HG03442 (cell line): ENCODE measurements around the gene RPL19.

Source experiments
- ATAC-seq: cut with Tn5 transposase; IDR thresholded peaks from one replicate; pipeline ENCODE4 v1.9.1; 2021; ENCODE audit warnings: mild to moderate bottlenecking, moderate library complexity; ENCODE audit not compliant: unreplicated experiment

Gene RPL19

DNA sequence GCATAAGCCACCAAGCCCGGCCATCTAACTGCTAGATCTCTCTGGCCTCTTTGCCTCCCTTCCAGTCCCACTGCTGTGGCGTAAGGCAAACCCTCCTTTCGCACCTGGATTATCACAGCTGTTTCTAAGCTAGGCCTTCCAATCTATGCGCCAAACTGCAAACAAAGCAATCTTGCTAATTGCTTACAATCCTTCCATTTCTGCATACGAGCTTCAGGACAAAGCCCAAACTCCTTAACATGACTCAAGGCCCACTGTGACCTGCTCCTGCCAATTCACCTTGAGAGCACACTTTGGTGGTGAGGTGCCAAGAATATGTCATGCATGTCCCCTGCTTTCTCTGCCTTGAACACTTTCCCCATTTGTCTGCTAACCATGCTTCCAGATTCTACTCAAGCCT, 28.1 kb upstream of the RPL19 start:
- no peak for ATAC-seq

DNA sequence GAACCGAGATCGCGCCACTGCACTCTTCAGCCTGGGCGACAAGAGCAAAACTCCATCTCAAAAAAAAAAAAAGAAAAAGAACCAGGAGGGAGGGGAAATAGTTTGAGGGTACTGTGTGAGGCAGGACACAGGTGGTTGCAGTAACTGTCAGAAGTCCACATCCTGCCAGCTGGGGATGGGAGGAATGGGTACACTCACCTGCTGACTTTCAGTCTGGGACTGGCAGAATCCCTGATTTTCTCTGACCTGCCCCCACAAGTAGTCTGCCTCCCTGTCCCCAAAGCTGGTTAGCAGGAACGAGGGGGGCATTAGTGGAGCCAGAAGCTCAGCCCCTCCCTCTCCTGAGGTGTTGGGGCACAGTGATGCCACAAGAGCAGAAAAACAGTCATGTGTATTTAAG, 27.0 kb upstream of the RPL19 start:
- no peak for ATAC-seq

DNA sequence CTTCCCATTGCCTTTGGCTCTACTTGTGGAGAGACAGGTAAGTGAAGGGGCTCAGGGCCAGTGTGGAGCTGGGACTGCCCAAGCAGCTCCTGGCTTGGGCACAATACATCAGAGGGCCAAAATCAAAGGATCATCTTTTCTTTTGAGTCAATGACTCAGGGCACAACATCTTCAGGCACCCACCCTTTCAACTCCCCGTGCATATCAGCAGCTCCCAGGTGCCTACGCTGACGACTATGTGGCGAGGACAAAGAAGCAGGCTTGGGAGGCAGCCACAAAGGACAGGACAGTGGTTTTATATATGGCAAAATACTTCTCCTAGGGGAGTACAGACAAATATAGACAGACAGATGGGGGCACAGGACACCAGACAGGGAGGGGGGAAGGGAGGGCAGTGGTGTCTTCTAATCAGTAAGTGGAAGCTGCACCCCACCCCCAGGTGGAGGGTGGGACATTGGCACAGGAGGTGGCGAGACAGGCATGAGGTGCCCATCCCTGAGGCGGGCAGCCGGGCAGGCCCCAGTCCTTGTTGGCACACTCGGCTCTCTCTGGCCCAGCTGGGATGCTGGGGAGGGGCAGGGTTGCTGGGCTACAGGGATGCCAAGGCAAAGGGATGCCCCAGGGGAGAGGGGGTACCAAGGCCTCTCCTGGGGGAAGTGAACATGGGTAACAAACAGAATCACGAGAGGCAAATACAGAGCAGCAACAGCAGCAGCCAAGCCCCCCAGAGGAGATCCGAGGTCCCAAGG, 26.4 kb upstream of the RPL19 start:
- no peak for ATAC-seq

DNA sequence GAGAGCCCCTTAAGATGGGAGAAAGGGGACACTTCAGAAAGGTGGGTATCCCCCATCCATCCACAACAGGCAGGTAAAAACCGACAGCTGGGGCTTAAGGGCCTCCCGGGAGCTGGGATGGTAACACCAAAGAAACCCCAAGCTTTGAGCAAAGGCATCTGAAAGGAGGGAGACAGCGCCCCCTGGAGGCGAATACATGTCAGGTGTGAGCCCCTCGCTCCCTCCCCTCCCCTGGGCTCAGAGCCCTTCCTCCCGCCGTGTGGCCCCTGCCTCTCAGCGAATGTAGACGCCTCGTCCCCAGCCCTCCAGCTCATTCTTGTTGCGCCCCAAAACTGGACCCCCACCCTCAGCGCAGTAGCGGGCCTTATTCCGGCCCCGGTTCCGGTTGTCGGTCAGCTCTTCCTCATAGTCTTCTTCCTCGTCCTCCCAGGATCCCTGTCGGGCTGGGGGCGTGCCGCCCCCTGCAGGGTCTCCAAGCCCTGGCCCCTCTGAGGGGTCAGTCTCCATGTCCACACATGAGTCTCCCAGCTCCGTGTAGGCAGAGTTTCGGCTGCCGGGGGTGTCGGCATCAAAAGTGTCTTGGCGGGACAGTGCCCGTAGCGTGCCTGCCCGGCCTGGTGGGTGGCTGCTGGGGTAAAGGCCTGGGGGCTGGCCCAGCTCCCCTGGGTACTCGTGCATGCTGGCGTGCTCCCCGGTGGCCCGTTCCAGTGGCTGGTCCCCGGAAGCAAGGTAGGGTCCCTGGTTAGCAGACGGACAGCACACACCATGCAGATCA, 25.0 kb upstream of the RPL19 start:
- no peak for ATAC-seq

DNA sequence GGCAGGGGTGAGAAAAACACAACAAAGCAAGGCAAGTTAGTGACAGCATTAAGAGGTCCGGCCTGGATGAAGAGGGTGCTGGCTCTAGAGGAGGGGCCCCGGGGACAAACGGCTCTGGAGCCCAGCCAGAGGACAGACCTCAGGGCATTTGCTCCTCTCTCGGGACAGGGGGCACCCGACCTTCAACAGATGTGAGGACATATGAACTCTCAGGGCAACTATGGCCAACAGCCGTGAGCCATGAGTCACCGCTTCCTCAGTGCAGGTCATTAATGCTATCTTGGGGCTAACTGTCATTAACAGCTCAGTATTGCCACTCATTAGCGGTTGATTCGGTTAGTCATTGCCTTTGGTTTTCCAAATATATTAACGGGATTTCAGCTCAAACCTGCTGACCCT, 24.4 kb upstream of the RPL19 start:
- ATAC-seq, result no peak

DNA sequence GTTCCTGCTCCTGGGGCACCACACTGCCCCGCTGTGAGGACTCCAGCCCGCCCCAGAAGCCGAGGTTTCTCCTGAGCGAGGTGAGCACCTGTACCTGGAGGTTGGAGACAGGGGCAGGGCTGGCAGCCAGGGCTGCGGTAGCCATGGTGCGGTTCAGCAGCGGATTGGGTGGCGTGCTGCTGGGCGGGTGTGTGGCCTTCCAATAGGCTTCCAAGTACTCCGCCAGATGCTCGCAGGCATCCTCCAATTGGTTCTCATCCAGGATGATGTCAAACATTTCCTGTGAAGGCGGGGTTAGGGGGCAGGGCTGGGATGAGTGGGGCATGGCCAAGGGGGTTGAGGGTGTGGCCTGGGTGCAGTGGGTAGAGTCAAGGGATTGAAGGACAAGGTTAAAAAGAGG, 22.8 kb upstream of the RPL19 start:
- no peak for ATAC-seq

DNA sequence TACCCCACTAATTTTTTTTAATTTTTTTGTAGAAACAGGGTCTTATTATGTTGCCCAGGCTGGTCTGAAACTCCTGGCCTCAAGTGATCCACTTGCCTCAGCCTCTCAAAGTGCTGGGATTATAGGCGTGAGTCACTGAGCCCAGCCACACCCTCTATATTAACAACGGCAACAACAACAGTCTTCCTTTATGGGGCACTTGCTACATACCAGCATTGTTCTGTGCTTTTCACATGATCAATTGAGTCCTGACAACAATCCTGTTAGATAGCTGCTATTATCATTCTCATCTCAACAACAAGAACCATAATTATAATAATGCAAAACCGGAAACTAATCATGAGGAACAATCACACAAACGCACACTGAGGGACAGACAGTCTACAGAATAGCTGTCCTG, 21.5 kb upstream of the RPL19 start:
- no peak for ATAC-seq

DNA sequence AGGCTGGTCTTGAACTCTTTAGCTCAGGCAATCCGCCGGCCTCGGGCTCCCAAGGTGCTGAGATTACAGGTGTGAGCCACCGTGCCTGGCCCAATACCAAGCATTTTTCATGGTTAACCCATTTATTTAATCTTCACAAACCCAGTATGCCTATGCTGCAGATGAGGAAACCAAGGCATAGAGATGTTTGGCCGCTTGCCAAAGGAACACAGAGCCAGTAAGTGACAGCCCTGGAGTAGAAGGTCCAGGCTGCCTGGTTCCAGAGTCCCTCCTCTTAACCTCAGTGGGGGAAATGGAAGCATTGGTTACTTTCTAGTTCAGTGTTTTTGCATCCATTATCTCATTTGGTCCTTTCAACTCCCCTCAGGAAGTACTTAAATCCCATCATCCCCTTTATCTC, 18.8 kb upstream of the RPL19 start:
- no peak for ATAC-seq

DNA sequence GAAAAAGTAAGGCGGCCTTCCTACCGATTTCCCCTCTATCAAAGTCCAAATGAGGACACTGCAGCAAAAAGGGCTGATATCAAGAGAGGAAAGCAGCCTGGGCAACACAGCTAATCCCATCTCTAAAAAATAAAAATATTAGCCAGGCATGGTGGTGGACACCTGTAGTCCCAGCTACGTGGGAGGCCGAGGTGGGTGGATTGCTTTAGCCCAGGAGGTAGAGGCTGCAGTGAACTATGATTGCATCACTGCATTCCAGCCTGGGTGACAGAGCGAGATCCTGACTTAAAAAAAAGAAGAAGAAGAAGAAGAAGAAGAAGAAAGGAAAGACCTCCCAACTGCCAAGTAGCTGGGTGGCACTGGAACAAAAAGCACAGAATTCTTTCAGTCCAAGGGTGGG, 17.0 kb upstream of the RPL19 start:
- no peak for ATAC-seq

DNA sequence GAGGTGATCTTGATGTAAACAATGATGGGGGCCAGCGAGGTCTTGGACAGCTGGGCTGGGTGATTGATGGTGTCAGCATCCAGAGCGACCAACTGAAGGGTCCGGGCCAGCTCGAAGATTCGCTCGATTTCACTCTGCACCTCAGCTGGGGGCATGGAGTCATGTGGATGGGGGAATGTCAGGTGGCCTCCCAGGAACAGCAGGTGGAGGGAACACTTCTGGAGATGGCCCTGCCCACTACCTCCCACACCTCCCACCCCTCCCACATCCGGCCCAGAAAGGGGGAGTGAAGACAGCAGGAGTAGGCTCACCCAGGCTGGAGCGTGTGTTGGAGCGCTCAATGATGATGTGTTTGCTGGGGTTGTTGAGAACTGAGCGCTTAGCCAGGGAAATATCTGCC, 16.4 kb upstream of the RPL19 start:
- no peak for ATAC-seq

DNA sequence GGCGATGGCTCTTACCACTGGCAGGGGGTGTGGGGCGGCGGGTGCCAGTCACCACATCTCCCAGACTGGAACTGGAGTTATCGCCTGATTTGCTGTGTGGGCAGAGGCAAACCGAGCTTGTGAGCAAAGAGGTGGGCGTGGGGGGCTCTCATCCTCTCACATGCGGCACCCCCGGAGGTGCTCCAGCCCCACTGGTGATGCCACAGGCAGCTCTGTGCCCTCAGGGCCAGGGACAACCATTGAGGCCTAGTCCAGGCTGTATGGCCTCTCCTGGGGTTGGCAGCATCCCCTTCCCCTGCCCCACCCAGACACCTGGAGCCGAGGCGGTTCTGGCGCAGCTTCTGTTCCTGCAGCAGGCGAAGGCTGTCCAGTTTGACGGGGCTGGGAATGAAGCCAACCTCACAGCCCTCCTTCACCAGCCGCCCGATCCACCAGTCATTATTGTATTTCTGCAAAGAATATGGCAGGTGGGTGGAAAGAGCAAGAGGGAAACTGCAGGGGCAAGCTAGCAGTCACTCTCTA, 13.5 kb upstream of the RPL19 start:
- no peak for ATAC-seq

DNA sequence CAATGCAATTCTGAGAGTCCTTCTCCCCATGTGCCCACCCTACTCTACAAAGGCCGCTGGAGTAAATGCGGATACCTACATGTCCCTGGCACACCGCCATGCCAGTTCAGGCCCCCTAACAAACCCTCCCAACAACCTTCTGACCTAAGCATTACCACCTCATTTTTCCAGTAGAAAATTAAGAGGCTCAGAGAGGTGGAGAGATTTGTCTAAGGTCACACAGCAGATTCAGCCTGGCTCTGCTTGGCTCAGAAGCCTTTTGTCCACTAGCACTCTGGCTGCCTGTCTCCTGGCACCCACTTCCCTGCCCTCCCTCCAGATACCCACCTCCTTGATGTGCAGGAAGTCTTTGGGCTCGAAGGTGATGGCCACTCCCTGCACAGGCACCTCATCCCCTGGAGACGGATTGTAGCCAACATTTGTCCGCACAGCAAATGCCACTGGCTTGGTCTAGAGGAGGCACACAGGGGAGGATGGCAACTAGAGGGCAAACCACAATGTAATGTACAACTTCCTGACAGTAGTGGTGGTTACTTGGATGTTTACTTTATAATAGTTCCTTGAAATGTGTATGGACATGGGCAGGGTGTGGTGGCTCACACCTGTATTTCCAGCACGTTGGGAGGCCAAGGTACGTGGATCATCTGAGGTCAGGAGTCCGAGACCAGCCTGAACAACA, 12.8 kb upstream of the RPL19 start:
- no peak for ATAC-seq

DNA sequence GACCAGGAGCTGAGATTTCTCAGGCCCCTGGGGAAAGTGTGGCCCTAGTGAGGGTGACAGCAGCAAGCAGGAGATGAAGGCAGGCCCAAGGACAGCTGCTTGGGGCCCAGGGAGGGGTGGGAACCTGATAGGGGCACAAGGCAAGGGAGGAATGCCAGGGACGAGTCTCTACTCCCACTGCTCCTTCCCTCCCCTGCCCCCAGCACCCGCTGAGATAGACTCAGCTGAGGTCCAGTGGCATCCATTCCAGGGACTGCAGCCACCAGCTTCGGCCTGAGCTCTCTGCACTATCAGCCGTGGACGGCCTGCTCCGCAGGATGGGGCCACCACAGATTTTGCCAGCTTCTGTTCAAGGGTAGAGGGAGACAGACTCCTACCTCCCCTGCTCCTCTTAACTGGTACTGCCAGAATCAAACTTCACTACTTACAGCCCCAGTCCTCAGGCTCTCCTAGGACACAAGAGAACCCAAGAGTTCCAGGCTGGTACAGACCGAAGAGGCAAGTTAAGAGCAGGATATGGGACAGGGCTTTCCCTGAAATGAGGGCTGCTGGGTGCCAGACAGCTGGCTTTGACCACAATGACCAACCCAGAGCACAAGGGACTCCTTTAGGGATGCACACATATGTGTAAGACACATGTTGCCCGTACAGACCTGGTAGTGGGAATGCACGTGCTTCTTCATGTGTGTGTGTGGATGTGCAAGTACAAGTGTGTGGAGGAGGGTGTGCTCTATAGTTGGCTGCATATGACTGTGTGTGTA, 8.2 kb upstream of the RPL19 start:
- no peak for ATAC-seq

DNA sequence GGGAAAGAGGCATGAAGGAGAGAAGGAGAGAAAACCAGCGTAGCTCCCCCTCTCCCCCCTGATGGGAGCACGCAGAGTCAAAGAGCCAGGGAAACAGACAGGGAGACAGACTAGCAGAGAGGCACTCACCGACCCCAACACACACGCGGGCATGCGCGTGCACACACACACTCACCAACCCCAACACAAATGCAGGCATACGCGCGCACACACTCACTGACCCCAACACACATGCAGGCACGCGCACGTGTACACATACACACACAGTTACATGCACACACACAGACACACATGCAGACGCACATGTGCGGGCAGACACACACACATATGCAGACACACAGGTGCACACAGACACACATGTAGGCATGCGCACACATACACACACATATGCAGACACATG, 7.2 kb upstream of the RPL19 start:
- no peak for ATAC-seq

DNA sequence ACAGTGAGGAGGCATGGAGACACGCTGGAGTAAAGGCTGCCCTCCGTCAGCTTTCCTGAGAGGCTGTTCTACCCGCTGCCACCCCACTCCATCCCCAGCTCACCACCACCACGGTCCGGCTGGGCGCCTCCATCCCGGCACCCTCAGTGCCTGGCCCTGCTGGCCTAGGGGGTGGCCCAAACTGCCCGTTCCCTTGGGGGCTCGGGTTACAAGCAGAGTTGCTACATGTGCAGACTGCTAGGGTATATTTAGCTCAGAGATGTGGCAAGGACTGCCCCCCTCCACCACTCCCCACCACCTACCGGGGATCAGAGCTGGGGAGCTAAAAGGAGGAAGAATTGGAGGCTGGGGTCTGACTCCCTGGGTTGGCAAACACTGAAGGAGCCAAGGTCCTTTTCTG, 6.7 kb upstream of the RPL19 start:
- ATAC-seq, result no peak

DNA sequence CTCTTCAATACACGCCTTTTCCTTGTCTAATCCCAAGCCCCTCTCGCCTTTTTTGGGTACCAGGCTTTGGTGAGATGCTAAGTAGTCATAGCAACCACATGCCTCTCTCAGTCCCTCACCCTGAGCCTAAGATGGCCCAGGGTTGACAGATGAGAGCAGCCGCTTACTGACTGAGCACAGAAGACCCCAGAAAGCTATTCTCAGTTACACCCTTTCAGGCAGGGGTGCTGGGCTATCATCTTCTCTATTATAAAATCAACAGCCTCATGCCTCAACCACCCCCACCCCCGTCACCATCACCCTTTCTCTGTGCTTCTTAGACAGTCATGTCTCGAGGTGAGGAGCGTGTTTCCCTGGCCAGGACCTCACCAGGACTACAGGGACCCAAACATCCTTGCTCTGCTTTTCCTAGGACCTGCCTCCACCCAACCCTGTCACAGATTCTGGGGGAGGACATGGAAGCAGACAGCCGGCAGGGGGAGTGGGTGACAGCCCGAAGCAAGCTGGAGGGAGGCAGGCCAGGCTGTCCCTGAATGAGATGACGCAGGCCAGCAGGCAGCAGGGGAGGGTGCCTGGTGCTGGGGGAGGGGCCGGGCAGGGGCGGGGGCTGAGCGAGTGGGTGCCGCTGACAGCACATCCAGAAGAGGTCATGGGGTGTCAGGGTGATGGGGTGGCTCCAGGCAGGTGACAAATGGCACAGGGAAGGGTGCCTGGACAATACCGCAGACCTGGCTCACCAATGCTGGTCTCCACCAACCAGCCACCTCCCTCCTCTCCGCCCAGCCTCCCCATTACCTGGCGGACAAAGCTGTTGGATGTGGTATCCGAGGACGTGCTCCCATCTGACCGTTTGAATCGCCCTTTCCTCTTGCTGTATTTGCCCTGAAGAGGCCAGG, 5.7 kb upstream of the RPL19 start:
- ATAC-seq, result no peak

DNA sequence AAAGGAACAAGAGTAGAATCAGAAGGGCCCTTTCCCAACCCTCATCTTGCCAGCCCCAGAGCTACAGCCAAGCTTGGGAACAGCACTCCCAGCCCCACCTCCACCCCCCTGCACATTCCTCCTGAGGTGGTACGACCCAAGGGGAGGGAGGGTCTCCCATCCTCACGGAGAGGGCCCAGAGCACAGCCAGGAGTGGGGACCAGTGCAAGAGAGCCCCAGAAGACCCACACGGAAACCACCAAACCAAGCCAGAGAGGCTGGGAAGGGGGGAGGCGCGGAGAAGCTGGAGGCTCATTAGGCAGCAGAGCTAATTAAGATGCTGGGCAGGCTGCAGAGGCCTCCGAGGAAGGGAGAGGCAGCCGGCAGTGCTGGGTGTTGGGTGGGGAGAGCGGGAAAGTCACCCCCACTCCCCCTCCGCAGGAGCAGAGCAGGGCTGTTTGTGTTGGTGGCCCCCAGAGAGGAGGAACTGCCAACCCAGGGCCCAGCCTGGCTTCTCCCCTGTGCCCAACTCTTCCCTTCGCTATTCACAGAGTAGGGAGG, 5.0 kb upstream of the RPL19 start:
- ATAC-seq, result no peak

DNA sequence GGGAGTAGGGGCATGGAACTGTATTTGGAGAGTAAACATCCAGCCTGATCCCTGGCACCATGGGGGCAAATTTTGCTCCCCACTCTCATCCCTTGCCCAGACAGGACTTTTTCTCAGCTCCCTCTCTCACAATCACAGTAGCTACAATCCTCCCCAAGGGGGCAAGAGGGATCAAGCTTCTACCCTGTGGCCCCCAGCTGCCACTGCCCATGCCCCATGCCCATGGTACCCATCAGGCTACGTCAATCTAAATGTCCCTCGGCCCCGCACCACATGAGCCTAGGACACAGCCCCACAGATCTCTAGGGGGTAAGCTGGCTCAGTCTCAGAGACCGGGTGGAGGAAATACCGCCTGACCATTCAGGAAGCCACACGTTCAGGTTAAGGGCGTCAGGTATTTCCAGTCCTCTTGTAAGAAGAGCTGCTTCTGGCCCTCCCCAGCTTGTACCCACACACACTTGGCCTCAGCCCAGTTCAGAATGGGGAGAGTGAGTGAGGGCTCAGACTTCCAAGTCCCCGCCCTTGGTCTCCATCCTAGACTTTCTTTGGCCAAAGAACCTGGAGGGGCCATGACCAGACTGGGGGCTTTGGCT, 4.4 kb upstream of the RPL19 start:
- ATAC-seq, result no peak

DNA sequence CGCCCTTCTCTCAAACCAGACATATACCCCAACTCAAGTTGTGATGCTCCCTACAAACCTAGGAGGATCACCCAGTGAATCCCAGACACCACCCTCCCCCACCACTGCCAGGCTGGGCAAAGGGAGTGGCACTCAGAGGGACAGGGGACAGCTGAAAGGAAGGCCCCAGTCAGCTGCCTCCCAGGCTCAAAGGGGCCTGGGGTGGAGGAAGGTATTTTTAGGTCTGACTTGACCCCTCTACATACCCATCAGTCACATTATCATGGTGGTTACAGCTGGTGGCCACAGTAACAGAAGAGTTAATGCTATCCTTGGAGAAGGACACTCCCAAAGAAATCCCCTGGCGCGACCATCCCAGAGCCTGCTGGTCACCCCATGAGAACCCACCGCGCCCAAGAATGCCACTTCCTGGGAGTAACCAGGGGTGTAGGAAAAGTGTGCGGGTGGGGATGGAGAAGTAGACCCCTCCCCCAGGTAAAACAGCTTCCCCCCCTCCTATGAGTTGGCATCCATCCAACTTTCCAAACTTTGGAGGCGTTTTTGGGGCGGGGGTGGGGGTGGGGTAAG, 3.8 kb upstream of the RPL19 start:
- no peak for ATAC-seq
